Mucosa of descending colon (tissue), 3 donors: ENCODE results near the gene RACK1. TPM values are rescaled to one million over a fixed set of nuclear protein-coding genes. Genes with fewer than 3 reads are reported as not detected.

Experiments
- ATAC-seq: fragments of 200-7000 bp; cut with Tn5 transposase; one replicate; pipeline ENCODE4 v1.9.1; 2020; ENCODE audit warnings: mild to moderate bottlenecking, moderate library complexity
- DNase-seq, 3 donors: peaks; one replicate each; pipeline ENCODE4 v3.0.0-alpha.2; 2020
- H3K36me3 ChIP-seq: fragments of 200-600 bp; one replicate; pipeline ENCODE4 v1.8.0; 2021; ENCODE audit warnings: low read depth, mild to moderate bottlenecking
- H3K4me1 ChIP-seq: fragments of 200-600 bp; one replicate; pipeline ENCODE4 v1.8.0; 2021; ENCODE audit warnings: low read depth, mild to moderate bottlenecking
- H3K4me3 ChIP-seq: fragments of 200-600 bp; one replicate; pipeline ENCODE4 v1.8.0; 2021; ENCODE audit warnings: mild to moderate bottlenecking
- H3K9me3 ChIP-seq: fragments of 200-600 bp; one replicate; pipeline ENCODE4 v1.8.0; 2021; ENCODE audit warnings: mild to moderate bottlenecking
- CTCF ChIP-seq: fragments of 200-600 bp; IDR thresholded peaks from one replicate; pipeline ENCODE4 v1.8.0; 2022; ENCODE audit warnings: antibody characterized with exemption, mild to moderate bottlenecking
- intact Hi-C, 2 donors: fragments of 100-400 bp; cut with DNase I in 1 of 2; cut with micrococcal nuclease in 1 of 2; formaldehyde crosslinking; loops; one replicate each; pipeline versions ENCODE4 v1.11.0 to v1.11.1; 2022; cut with DNase I, micrococcal nuclease
- total RNA-seq, 3 donors: library from RNA; stranded (reverse); fragmentation: NEBNext Ultra II Directional in 2 of 3; extraction: Animal tissue kit (Norgen Biotek cat#: 25700) in 2 of 3; gene quantifications; one replicate each; pipeline versions ENCODE4 v1.2.1 to v1.2.4, GENCODE V29; 2021 to 2023
- donor health status: DM: no; HTN: no; CAD: no; lungs with moderate emphysema.
- donor health status: DM: no; HTN: no; CAD: no.
- donor health status: DM: no; HTN: yes; CAD: no.

RACK1 gene
- total RNA-seq, 3 donors from 2014 or later, result 1,078 to 1,367 (median 1,218) TPM

DNA sequence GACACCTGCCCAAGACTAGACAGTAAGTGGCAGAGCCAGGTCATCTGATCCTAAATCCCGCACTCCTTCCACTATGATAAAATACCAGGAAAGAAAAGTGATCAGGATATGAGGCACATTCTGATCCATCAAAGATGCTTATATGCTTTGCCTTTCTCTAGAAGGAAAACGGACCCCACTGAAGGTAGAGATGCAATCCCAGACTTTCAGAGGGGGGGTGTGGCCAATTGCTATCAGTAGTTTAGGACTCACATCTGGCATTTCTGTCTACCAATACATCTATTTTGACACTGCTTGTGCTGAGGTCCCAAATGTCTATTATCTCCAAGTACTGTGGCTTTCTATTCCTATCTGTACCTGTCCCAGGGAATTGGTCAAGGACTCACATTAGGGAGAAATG, 15.6 kb upstream of the RACK1 start:
- Histone ChIP-seq H3K4me1 (peaks cover 38% of the 10 kb centered on the region), H3K9me3 (no peaks in the 10 kb centered on the region), H3K36me3 (no peaks in the 10 kb centered on the region), H3K4me3 (no peak overlapping the region)
- DNase-seq, result no peak
- intact Hi-C loops, result no loop called here
- TF ChIP-seq CTCF, result no peak
- ATAC-seq, result no peak

GRCh38 chr5:181258576-181258975, 14.9 kb upstream of the RACK1 start:
- no peak overlapping the region for H3K4me3 ChIP-seq
- TF ChIP-seq CTCF, result no peak
- DNase-seq, result no peak
- H3K9me3 ChIP-seq, result no peaks in the 10 kb centered on the region
- H3K4me1 ChIP-seq, result peaks cover 38% of the 10 kb centered on the region
- intact Hi-C loops, result no loop called here
- H3K36me3 ChIP-seq, result no peaks in the 10 kb centered on the region
- ATAC-seq, result no peak

GRCh38 chr5:181255836-181256578, 12.3 kb upstream of the RACK1 start:
- peaks cover 33% of the 10 kb centered on the region for H3K4me1 ChIP-seq
- no peak for ATAC-seq
- no peaks in the 10 kb centered on the region for H3K9me3 ChIP-seq
- H3K36me3 ChIP-seq, result no peaks in the 10 kb centered on the region
- no peak for TF ChIP-seq CTCF
- H3K4me3 ChIP-seq, result no peak overlapping the region
- DNase-seq, result no peak
- intact Hi-C loops, result no loop called here

DNA sequence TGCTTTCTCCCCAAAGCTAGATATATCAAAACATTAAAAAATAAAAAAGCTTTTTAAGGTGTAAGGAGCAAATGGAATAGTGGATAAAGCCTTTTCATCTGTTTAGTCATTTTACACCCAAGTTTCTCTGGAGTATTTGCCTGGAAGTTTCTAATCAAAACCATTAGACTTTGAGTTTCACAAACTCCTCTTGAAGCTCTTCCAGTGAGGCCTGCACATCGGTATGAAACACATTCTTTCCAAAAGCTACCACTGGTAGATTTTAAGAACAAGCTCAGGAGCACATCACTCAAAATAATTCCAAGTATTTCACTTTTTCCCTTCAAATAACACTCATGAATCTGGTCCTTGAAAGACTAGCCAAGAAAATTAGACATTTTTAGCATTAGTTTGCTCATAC, 11.6 kb upstream of the RACK1 start:
- no peak overlapping the region for H3K4me3 ChIP-seq
- peaks cover 36% of the 10 kb centered on the region for H3K4me1 ChIP-seq
- H3K9me3 ChIP-seq, result no peaks in the 10 kb centered on the region
- TF ChIP-seq CTCF, result no peak
- no peak for DNase-seq
- H3K36me3 ChIP-seq, result no peaks in the 10 kb centered on the region
- ATAC-seq, result no peak
- intact Hi-C loops, result no loop called here

- ATAC-seq, result no peak
- Histone ChIP-seq H3K4me1 (peaks cover 37% of the 10 kb centered on the region), H3K9me3 (no peaks in the 10 kb centered on the region), H3K36me3 (no peaks in the 10 kb centered on the region), H3K4me3 (no peak overlapping the region)
- no peak for DNase-seq
- intact Hi-C loops, result no loop called here
- no peak for TF ChIP-seq CTCF
Measured at GRCh38 chr5:181248277-181248676, 4.6 kb upstream of the RACK1 start.
